Peyer's patch (tissue), 4 donors: ENCODE measurements around the gene PANX3. TPM values are rescaled to one million over a fixed set of nuclear protein-coding genes. Genes with fewer than 3 reads are reported as not detected.

Source experiments
- DNase-seq, 3 donors: peaks; one replicate each; pipeline ENCODE4 v3.0.0-alpha.2; 2017 to 2019
- H3K27ac ChIP-seq, 4 donors: fragments of 200-600 bp; sonication (generic); one replicate each; pipeline ENCODE4 v1.5.1; 2016 to 2019
- H3K27me3 ChIP-seq, 2 donors: fragments of 200-600 bp; sonication (generic); one replicate each; pipeline ENCODE4 v1.5.1; 2019
- H3K36me3 ChIP-seq, 3 donors: fragments of 200-600 bp; sonication (generic); one replicate each; pipeline ENCODE4 v1.5.1; 2016 to 2019
- H3K4me1 ChIP-seq, 4 donors: fragments of 200-600 bp; sonication (generic); one replicate each; pipeline ENCODE4 v1.5.1; 2016 to 2019
- H3K4me3 ChIP-seq, 4 donors: fragments of 200-600 bp; sonication (generic); 1 replicate in 3 of 4; 2 replicates in 1 of 4; pipeline ENCODE4 v1.5.1; 2016 to 2019; ENCODE audit warnings: mild to moderate bottlenecking in 1 of 4
- H3K9me3 ChIP-seq, 4 donors: fragments of 200-600 bp; sonication (generic); one replicate each; pipeline ENCODE4 v1.5.1; 2016 to 2019; ENCODE audit warnings: mild to moderate bottlenecking in 1 of 4
- CTCF ChIP-seq, 6 experiments: fragments of 450-650 bp in 4 of 6; fragments of 200-600 bp in 2 of 6; sonication (generic) in 1 of 6; IDR thresholded peaks; one replicate each; pipeline ENCODE4 v1.5.1; 2017 to 2019; ENCODE audit warnings: antibody characterized with exemption in 6 of 6, mild to moderate bottlenecking in 3 of 6, moderate library complexity in 1 of 6
- POLR2A ChIP-seq, 2 donors: fragments of 450-650 bp; IDR thresholded peaks; one replicate each; pipeline ENCODE4 v1.5.1; 2017; ENCODE audit warnings: antibody characterized with exemption in 2 of 2, mild to moderate bottlenecking in 2 of 2, moderate library complexity in 2 of 2
- total RNA-seq, 4 donors: library from RNA; depleted of rRNA; stranded (reverse); fragments of >200 nt; gene quantifications; one replicate each; pipeline ENCODE4 v1.1.0, GENCODE V29; 2016

PANX3 gene
- total RNA-seq, 4 donors from 2014 or later: not detected

GRCh38 chr11:124633355-124633754, 22.1 kb downstream of the PANX3 start:
- Histone ChIP-seq H3K27ac (no peak overlapping the region), H3K4me1 (no peaks in the 10 kb centered on the region), H3K27me3 (no peaks in the 10 kb centered on the region), H3K36me3 (peaks cover 0 to 94% (median 0%) of the 10 kb centered on the region in 3 donors), H3K4me3 (no peak overlapping the region), H3K9me3 (no peaks in the 10 kb centered on the region)
- no peak for DNase-seq
- TF ChIP-seq POLR2A (IDR thresholded peaks at IDR 0.05): no peak
- TF ChIP-seq CTCF (IDR thresholded peaks at IDR 0.05): peak in 2 of 6 experiments; percentile 6 to 20

GRCh38 chr11:124635932-124636331, 24.7 kb downstream of the PANX3 start:
- no peak for TF ChIP-seq CTCF (IDR thresholded peaks at IDR 0.05)
- TF ChIP-seq POLR2A (IDR thresholded peaks at IDR 0.05): no peak
- no peak overlapping the region for H3K4me3 ChIP-seq
- no peak overlapping the region for H3K27ac ChIP-seq
- no peak for DNase-seq
- H3K27me3 ChIP-seq: no peaks in the 10 kb centered on the region
- no peaks in the 10 kb centered on the region for H3K9me3 ChIP-seq
- H3K36me3 ChIP-seq: peaks cover 0 to 80% (median 0%) of the 10 kb centered on the region in 3 donors
- H3K4me1 ChIP-seq: no peaks in the 10 kb centered on the region

- TF ChIP-seq CTCF (IDR thresholded peaks at IDR 0.05) (no peak), POLR2A (IDR thresholded peaks at IDR 0.05) (no peak)
- Histone ChIP-seq H3K36me3 (peaks cover 0 to 54% (median 0%) of the 10 kb centered on the region in 3 donors), H3K9me3 (no peaks in the 10 kb centered on the region), H3K27ac (no peak overlapping the region), H3K27me3 (no peaks in the 10 kb centered on the region), H3K4me3 (no peak overlapping the region), H3K4me1 (no peaks in the 10 kb centered on the region)
- no peak for DNase-seq
These were observed 27.3 kb downstream of the PANX3 start for GRCh38 chr11:124638500-124638899.

- H3K36me3 ChIP-seq: peaks cover 0 to 47% (median 0%) of the 10 kb centered on the region in 3 donors
- no peaks in the 10 kb centered on the region for H3K9me3 ChIP-seq
- DNase-seq: no peak
- H3K27ac ChIP-seq: no peak overlapping the region
- H3K4me3 ChIP-seq: no peak overlapping the region
- no peak for TF ChIP-seq CTCF (IDR thresholded peaks at IDR 0.05)
- TF ChIP-seq POLR2A (IDR thresholded peaks at IDR 0.05): no peak
- no peaks in the 10 kb centered on the region for H3K27me3 ChIP-seq
- no peaks in the 10 kb centered on the region for H3K4me1 ChIP-seq
These were observed 28.0 kb downstream of the PANX3 start for GRCh38 chr11:124639186-124639585.

GRCh38 chr11:124640666-124641065, 29.4 kb downstream of the PANX3 start:
- Histone ChIP-seq H3K27me3 (no peaks in the 10 kb centered on the region), H3K4me1 (no peaks in the 10 kb centered on the region), H3K9me3 (no peaks in the 10 kb centered on the region), H3K27ac (no peak overlapping the region), H3K4me3 (no peak overlapping the region), H3K36me3 (peaks cover 0 to 33% (median 0%) of the 10 kb centered on the region in 3 donors)
- no peak for DNase-seq
- TF ChIP-seq POLR2A (IDR thresholded peaks at IDR 0.05) (no peak), CTCF (IDR thresholded peaks at IDR 0.05) (no peak)

GRCh38 chr11:124642628-124643027, 31.4 kb downstream of the PANX3 start:
- H3K4me1 ChIP-seq: no peaks in the 10 kb centered on the region
- no peak overlapping the region for H3K27ac ChIP-seq
- TF ChIP-seq POLR2A (IDR thresholded peaks at IDR 0.05) (no peak), CTCF (IDR thresholded peaks at IDR 0.05) (no peak)
- no peak overlapping the region for H3K4me3 ChIP-seq
- H3K36me3 ChIP-seq: peaks cover 0 to 20% (median 0%) of the 10 kb centered on the region in 3 donors
- H3K9me3 ChIP-seq: no peaks in the 10 kb centered on the region
- no peaks in the 10 kb centered on the region for H3K27me3 ChIP-seq
- no peak for DNase-seq
